ENCODE measurements around the gene MRGPRF. TPM values are rescaled to one million over a fixed set of nuclear protein-coding genes. Genes with fewer than 3 reads are reported as not detected.

The MRGPRF gene
- total and polyA plus RNA-seq, 2 of the 8 experiments (the other 6 are each of a cell fraction or from before 2014, with no cell fraction given): 7.5 to 11.0 TPM

DNA sequence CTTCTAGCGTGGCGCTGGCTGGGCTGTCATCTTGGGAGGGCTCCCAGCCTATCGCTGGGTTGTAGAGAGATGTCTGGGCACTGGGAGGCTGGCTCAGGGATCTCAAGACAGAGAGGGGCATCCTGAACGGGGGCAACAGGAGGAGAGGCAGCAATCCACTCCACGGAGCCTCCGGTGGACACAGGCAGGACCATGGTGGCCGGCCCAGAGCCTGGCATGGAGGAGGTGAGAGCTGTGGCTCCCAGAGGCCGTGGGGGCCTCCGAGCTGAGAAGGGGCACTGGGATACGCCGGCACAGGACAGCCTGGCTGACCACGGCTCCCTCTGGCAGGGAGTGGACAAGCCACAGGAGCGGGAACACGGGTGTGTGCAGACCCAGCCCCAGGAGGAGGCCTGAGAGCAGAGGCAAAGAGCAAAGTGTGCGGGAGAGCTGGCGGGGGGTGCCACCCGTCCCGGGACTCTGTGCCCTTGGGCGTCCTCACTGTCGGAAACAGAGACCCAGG, 9.1 kb downstream of the MRGPRF start (continued):
- TF ChIP-seq, protein P1, sequence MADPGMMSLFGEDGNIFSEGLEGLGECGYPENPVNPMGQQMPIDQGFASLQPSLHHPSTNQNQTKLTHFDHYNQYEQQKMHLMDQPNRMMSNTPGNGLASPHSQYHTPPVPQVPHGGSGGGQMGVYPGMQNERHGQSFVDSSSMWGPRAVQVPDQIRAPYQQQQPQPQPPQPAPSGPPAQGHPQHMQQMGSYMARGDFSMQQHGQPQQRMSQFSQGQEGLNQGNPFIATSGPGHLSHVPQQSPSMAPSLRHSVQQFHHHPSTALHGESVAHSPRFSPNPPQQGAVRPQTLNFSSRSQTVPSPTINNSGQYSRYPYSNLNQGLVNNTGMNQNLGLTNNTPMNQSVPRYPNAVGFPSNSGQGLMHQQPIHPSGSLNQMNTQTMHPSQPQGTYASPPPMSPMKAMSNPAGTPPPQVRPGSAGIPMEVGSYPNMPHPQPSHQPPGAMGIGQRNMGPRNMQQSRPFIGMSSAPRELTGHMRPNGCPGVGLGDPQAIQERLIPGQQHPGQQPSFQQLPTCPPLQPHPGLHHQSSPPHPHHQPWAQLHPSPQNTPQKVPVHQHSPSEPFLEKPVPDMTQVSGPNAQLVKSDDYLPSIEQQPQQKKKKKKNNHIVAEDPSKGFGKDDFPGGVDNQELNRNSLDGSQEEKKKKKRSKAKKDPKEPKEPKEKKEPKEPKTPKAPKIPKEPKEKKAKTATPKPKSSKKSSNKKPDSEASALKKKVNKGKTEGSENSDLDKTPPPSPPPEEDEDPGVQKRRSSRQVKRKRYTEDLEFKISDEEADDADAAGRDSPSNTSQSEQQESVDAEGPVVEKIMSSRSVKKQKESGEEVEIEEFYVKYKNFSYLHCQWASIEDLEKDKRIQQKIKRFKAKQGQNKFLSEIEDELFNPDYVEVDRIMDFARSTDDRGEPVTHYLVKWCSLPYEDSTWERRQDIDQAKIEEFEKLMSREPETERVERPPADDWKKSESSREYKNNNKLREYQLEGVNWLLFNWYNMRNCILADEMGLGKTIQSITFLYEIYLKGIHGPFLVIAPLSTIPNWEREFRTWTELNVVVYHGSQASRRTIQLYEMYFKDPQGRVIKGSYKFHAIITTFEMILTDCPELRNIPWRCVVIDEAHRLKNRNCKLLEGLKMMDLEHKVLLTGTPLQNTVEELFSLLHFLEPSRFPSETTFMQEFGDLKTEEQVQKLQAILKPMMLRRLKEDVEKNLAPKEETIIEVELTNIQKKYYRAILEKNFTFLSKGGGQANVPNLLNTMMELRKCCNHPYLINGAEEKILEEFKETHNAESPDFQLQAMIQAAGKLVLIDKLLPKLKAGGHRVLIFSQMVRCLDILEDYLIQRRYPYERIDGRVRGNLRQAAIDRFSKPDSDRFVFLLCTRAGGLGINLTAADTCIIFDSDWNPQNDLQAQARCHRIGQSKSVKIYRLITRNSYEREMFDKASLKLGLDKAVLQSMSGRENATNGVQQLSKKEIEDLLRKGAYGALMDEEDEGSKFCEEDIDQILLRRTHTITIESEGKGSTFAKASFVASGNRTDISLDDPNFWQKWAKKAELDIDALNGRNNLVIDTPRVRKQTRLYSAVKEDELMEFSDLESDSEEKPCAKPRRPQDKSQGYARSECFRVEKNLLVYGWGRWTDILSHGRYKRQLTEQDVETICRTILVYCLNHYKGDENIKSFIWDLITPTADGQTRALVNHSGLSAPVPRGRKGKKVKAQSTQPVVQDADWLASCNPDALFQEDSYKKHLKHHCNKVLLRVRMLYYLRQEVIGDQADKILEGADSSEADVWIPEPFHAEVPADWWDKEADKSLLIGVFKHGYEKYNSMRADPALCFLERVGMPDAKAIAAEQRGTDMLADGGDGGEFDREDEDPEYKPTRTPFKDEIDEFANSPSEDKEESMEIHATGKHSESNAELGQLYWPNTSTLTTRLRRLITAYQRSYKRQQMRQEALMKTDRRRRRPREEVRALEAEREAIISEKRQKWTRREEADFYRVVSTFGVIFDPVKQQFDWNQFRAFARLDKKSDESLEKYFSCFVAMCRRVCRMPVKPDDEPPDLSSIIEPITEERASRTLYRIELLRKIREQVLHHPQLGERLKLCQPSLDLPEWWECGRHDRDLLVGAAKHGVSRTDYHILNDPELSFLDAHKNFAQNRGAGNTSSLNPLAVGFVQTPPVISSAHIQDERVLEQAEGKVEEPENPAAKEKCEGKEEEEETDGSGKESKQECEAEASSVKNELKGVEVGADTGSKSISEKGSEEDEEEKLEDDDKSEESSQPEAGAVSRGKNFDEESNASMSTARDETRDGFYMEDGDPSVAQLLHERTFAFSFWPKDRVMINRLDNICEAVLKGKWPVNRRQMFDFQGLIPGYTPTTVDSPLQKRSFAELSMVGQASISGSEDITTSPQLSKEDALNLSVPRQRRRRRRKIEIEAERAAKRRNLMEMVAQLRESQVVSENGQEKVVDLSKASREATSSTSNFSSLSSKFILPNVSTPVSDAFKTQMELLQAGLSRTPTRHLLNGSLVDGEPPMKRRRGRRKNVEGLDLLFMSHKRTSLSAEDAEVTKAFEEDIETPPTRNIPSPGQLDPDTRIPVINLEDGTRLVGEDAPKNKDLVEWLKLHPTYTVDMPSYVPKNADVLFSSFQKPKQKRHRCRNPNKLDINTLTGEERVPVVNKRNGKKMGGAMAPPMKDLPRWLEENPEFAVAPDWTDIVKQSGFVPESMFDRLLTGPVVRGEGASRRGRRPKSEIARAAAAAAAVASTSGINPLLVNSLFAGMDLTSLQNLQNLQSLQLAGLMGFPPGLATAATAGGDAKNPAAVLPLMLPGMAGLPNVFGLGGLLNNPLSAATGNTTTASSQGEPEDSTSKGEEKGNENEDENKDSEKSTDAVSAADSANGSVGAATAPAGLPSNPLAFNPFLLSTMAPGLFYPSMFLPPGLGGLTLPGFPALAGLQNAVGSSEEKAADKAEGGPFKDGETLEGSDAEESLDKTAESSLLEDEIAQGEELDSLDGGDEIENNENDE (IDR thresholded peaks at IDR 0.05; ENCODE audit: insufficient replicate concordance, low read length): no peak
- TF ChIP-seq, protein P2, sequence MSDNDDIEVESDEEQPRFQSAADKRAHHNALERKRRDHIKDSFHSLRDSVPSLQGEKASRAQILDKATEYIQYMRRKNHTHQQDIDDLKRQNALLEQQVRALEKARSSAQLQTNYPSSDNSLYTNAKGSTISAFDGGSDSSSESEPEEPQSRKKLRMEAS (IDR thresholded peaks at IDR 0.05): no peak
- no peak for TF ChIP-seq SIN3A (conservative IDR thresholded peaks at IDR 0.05 in 1 of 2, IDR thresholded peaks at IDR 0.05 in 1 of 2; ENCODE audit: low read depth in 1 of 2, low read length in 2 of 2)
- no peak for TF ChIP-seq SAP30 (IDR thresholded peaks at IDR 0.05; ENCODE audit: insufficient read depth, insufficient replicate concordance, low read length)
- no peak for TF ChIP-seq TCF12 (IDR thresholded peaks at IDR 0.05; ENCODE audit: low read depth, low read length)
- TF ChIP-seq TAF7 (optimal IDR thresholded peaks at IDR 0.05; ENCODE audit: borderline replicate concordance, low read depth, low read length): no peak
- no peak for TF ChIP-seq POLR2AphosphoS5 (IDR thresholded peaks at IDR 0.05; ENCODE audit: low read depth, low read length)
- no peak for TF ChIP-seq YY1 (IDR thresholded peaks at IDR 0.05; ENCODE audit: low read depth, low read length)
- TF ChIP-seq, protein P3, sequence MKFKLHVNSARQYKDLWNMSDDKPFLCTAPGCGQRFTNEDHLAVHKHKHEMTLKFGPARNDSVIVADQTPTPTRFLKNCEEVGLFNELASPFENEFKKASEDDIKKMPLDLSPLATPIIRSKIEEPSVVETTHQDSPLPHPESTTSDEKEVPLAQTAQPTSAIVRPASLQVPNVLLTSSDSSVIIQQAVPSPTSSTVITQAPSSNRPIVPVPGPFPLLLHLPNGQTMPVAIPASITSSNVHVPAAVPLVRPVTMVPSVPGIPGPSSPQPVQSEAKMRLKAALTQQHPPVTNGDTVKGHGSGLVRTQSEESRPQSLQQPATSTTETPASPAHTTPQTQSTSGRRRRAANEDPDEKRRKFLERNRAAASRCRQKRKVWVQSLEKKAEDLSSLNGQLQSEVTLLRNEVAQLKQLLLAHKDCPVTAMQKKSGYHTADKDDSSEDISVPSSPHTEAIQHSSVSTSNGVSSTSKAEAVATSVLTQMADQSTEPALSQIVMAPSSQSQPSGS (IDR thresholded peaks at IDR 0.05; ENCODE audit: low read length): no peak

Data from H1 (cell line).